GM11168 (cell line): ENCODE data around the gene CAMK1D.
"Not testable (repeated sequence)": the region's sequence is repeated elsewhere in the genome, so short reads cannot be mapped to it uniquely, and the experiment has no call there.

Experiments
- in situ Hi-C: fragments of 300-500 bp; cut with MboI; formaldehyde crosslinking; loops from one replicate; pipeline ENCODE4 v1.12.0; 2022; ENCODE audit warnings: low sequenced_read_pairs; ENCODE audit not compliant: unreplicated experiment

The CAMK1D gene

DNA sequence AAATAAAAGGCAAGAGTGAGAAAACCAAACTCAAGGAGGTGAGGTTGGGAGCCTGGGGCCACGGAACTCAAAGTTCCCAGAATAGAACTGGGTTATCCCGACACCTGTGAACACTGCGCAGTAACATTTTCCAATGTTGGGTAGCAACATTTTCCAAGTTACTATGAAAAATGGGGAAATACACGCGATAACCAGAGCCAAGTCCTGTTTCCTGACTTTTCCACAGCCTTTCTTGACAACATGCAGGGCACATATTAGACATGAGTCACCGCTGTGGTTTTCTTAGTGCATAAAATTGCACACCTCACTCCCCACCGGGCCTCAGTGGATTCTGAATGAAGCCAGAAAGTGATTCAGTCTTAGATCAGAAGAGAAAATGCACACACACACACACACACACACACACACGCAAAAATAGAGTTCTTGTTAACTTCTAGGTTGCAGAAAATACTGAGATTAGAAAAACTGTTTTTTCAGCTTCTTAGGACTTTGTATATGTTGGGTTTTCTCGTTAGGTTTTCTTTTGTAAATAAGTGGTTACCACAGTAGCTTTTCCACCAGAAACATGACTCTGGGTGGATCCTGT is 70.0 kb downstream of the CAMK1D start:
- in situ Hi-C loops = no loop called here

DNA sequence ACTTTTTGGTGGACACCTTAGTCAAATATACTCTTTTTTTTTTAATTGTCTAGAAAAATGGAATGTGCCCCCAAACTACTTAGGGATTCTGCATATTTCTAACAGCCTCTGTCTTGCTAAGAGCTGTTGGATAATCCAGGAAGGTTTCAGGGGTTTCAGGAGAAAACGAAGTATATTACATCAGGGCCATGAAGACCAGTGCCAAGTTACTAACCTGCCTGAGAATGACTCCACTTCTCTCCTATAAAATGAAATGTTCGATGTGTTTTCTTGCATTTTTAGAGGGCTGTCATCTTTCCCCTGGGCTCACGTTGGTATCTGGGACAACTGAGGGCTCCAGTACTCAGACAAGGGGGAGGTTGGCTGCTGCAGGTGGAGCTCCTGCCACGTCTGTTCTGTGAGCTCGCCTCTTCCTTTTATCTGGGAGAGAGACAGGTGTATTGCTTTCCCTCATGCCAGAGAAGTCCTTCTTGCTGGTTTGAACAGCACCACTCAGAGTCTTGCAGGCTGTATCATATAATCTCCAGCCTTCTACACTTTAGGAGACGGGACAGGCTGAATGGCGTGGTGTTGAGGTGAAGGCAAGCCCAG is 71.3 kb downstream of the CAMK1D start:
- in situ Hi-C loops = no loop called here

- in situ Hi-C loops = no loop called here
Observed at GRCh38 chr10:12422189-12422588, 72.8 kb downstream of the CAMK1D start.

- in situ Hi-C loops = no loop called here
Observed at GRCh38 chr10:12423896-12424295, 74.5 kb downstream of the CAMK1D start.

GRCh38 chr10:12427276-12427675 is 77.9 kb downstream of the CAMK1D start:
- in situ Hi-C loops = no loop called here

DNA sequence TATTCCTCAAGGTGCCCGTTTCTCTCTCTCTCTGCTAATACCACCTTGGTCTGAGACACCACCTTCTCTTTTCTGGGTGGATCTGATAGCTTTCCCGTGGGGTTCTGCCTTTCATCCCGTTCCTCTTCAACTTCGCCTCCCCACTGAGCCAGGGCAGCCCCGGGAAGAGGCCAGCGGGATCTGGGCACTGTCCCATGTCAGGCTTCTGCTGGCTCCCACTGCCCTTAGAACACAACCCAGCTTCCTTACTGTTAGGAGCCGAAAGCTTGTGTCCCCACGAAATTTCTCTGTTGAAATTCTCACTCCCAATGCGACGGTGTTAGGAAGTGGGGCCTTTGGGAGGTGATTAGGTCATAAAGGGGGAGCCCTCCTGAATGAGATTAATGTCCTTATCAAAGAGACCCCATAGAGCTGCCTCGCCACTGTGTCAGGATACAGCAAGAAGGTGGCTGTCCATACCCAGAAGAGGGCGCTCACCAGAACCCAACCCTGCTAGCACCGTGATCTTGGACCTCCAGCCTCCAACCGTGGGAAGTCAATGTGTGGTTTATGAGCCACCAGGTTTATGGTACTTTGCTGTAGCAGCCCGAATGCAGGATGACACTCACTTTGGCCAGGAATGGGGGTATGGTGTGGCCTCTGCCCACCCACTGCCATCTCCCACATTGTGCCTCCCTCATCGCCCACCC is 79.2 kb downstream of the CAMK1D start:
- in situ Hi-C loops = no loop called here

DNA sequence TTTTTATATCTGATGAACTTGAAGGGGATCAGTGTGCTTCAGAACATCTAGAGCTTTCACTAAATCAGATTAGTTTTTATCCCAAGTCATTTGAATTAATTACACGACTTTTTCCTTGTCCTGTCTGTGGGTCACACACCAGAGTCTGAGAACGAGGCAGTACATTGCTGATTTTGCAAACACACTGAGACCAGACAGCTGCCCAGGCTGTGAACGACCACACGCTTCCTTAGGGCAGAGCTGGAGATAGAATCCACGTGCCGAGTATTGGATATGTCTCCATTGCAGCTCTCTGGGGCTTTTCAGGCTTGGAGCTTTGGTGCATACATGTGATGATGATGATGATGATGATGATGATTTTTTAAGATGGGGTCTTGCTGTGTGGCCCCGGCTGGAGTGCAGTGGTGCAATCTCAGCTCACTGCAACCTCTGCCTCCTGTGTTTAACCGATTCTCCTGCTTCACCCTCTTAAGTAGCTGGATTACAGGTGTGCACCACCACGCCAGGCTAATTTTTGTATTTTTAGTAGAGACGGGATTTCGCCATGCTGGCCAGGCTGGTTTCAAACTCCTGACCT is 81.1 kb downstream of the CAMK1D start:
- in situ Hi-C loops = no loop called here

DNA sequence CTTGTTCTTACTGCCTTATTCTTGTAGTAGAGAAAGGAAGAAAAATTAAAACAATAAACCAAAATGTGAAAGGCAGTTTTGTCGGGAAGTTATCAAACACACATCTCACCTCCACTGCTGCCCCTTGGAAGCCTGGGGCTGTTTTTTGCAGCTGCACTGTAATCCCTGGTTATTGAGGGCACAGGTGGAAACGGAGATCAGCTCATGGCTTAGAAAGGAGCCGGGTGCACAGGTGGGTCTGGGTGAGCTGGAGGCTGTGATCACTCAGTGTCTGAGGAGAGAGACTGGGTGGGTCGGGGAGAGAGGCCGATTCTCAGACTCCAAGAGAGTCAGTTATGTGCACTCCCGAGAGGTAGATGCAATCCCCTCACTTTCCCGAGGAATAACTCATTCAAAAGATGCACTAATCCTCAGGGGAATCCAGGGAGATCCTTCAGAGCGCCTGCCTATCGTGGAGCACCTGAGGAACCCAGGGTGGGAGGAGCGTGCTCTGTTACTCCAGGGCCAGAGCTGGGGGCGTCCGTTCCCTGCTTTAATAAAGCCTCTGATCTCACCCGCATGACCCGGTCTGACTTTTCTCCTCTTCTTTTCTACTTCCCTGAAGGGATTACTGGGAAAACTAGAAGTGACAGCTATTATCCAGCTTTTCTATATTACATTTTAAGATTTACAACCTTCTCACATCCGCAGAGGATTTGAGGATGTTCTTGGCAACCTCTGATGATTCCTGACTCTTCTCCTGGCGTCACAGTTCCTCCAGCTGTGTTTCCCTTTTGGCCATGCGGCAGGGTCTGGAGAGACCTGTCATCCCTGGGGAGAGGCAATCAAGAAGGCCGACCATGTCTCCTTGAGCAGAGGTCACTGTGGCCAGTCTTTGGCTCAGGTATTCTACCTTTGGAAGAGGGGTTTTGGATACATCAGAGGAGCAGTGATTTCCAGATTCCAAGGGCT is 82.1 kb downstream of the CAMK1D start:
- in situ Hi-C loops = no loop called here

DNA sequence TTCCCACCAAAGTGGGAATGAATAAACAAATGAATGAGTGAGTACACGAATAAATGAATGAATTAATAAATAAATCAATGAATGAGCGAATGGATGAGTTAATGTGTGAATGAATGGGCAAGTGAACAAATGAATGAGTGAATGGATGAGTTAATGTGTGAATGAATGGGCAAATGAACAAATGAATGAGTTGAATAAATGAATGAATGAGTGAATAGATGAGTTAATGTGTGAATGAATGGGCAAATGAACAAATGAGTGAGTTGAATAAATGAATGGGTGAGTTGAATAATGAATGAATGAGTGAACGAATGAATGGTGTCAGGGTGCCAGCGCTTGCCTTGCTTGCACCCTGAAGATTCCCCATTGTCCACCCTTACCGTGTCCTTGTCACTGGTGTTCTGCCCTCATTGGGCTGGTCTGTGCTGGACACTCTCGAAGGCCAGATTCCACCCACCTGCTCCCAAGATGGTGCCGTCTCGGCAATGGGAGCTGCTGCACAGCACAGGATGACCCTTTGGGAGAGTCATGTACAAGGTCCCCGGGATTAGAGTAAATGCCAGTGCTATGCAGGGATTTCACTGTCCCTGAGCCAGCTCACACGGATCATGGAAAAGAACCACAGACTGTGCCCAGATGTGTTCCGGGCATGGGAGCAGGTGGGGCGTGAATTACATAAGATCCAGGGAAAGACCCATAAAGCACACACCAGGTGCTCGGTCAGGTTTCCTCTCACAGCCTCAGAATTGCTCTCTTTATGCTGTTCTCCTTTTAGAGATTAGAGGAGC is 83.2 kb downstream of the CAMK1D start:
- in situ Hi-C loops = no loop called here

- in situ Hi-C loops = no loop called here
Observed at GRCh38 chr10:12434277-12434676, 84.9 kb downstream of the CAMK1D start.

DNA sequence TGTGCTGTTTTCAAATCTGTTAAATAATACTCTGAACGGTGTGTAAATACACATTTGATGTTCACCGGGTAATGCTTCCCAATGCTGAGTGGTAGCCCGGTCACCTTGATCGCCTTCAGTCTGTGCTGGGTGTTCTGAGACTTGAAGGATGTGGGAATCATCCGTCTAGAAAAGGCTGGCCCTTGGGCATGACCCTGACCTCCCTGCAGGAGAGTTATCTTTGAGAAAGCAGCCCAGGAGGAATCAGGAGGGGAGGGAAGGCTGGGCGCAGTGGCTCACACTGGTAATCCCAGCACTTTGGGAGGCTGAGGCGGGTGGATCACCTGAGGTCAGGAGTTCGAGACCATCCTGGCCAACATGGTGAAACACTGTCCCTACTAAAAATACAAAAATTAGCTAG is 85.3 kb downstream of the CAMK1D start:
- in situ Hi-C loops = not testable (repeated sequence)

GRCh38 chr10:12435348-12435747 is 86.0 kb downstream of the CAMK1D start:
- in situ Hi-C loops = no loop called here

GRCh38 chr10:12438919-12439692 is 89.8 kb downstream of the CAMK1D start:
- in situ Hi-C loops = no loop called here

- in situ Hi-C loops = not testable (repeated sequence)
Observed at GRCh38 chr10:12439767-12440166, 90.4 kb downstream of the CAMK1D start.

DNA sequence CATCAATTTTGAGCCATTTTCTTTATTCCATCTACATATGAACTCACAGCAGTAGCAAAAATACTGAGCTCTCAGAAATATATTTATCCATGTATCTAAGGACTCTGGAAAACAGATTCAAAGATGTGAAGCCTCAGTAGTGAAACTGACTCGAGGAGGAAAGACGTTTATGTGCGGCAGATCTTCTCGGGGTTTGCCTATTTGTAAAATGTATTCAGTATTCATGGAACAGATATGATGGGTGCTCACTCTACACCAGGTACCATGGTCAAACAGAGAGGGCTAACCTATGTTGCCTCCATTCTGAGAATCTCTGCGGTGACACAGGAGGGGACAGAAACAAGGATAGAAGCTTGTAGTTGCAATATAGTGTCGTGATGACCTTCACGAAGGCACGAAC is 93.7 kb downstream of the CAMK1D start:
- in situ Hi-C loops = no loop called here

GRCh38 chr10:12444981-12445700 is 95.8 kb downstream of the CAMK1D start:
- in situ Hi-C loops = no loop called here

DNA sequence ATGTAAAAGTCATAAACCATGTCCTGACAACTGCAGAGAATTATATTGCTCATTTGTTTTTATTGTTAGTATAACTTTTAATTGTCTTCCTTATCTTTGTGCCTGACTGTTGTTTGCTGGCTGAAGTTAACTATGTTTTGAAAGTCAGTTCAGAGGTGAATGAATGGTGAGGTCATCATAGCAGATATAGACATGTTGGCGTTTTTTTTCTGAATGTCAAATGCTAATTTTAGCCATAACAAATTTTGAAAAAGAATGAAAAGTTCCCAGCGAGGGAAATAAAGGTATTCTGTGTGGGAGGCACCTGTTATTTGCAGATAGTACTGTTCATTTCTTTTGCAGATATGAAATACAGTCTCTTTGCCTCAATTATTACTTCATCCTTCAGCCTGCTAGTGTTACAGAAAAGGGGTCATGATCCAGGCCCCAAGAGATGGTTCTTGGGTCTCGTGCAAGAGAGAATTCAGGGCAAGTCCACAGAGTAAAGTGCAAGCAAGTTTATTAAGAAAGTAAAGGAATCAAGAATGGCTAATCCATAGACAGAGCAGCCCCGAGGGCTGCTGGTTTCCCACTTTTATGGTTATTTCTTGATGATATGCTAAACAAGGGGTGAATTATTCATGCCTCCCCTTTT is 96.5 kb downstream of the CAMK1D start:
- in situ Hi-C loops = no loop called here

- in situ Hi-C loops = no loop called here
Observed at GRCh38 chr10:12448340-12448728, 99.0 kb downstream of the CAMK1D start.
